ENCODE results near the gene MEX3D.

DNA sequence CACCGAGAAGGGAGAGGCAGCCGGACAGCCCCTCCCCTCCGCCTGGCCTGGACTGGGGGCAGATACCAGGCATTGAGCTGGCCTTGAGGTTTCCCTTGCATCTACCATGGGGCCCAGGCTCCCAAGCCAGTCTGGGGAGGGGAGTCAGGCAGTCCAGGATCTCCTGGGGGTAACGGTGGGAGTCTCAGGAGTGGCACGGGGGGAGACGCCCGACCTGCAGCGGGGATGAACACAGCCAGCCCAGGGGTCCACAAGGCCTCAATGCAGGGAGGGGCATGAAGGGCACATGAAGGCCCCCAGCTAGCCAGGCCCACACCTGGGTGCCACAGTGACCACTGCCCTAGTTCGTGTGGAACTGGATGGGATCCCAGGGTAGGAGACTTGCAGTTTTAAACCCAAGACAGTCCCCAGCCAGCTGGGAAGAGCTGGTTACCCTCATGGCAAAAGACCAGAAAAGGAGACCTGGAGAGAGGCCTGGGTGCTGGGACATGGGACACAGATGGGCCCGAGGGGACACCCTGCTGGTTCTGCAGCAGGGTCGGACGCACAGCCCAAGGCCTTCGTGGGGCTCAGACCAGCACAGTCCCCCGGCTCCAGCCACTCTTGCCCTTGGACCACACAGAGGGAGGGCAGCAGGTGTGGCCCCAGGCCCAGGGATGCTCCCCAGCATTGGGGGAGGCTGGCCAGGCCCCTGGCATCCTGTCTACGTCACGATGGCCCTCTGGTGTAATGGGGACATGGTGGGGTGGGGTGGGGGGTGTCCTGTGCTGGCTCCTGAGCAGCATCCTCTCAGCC is 41.8 kb upstream of the MEX3D start:
- TF ChIP-seq CTCF (IDR thresholded peaks at IDR 0.05) (no peak), POLR2A (IDR thresholded peaks at IDR 0.05) (no peak)

All from ovary (tissue), 3 donors.